AG04450 (cell line): ENCODE results near the gene PDE3A. TPM values are rescaled to one million over a fixed set of nuclear protein-coding genes. Genes with fewer than 3 reads are reported as not detected.

Source experiments
- CTCF ChIA-PET: fragments of 300-600, 350-600 bp; formaldehyde crosslinking; extraction: SDS; loops from one replicate; lab custom pipeline; 2022; ENCODE audit warnings: antibody characterized with exemption, inconsistent platforms; lab: Charles Lee
- POLR2A ChIA-PET: fragments of 350-600 bp; formaldehyde crosslinking; extraction: SDS; loops from one replicate; lab custom pipeline; 2021; ENCODE audit warnings: antibody characterized with exemption, inconsistent platforms; lab: Yijun Ruan, JAX
- DNase-seq: peaks from one replicate; pipeline ENCODE4 v3.0.0-alpha.2; 2011; ENCODE audit warnings: low read depth, low spot score
- H3K27ac ChIP-seq: one replicate; pipeline ENCODE4 v1.5.1; 2012; ENCODE audit warnings: low read depth, low read length, control low read depth
- H3K27me3 ChIP-seq: one replicate; pipeline ENCODE4 v1.6.0; 2012; ENCODE audit warnings: low read length; ENCODE audit not compliant: control insufficient read depth, insufficient read depth
- H3K4me3 ChIP-seq: 2 replicates; pipeline ENCODE4 v1.5.1; 2011; ENCODE audit warnings: mild to moderate bottlenecking, low read depth, low read length, control low read depth
- H3K9me3 ChIP-seq: 2 replicates; pipeline ENCODE4 v1.5.1; 2012; ENCODE audit warnings: low read length; ENCODE audit not compliant: control insufficient read depth, insufficient read depth
- CTCF ChIP-seq: IDR thresholded peaks from 2 replicates; pipeline ENCODE4 v1.5.1; 2011; ENCODE audit warnings: low read depth, low read length, control low read depth, inconsistent platforms
- polyA plus RNA-seq: library from polyadenylated mRNA; depleted of rRNA; stranded (reverse); fragments of >200 nt; gene quantifications from 2 replicates; pipeline ENCODE4 v1.2.3, GENCODE V29; 2011

The PDE3A gene
- polyA plus RNA-seq, 1 experiment = 0.10 TPM

GRCh38 chr12:20367583-20368113 is 689 bp upstream of the PDE3A start:
- CTCF ChIA-PET = interaction anchor here (0.6 to 2.2 kb wide), 8 partner anchors 17 to 629 kb away, joined by 3 to 5 read pairs (median 3); no protein-coding TSS in a partner anchor

GRCh38 chr12:20368651-20369304 is 441 bp downstream of the PDE3A start:
- DNase-seq = no peak
- no peak overlapping the region for H3K27ac ChIP-seq
- H3K4me3 ChIP-seq = peak overlapping the region; percentile 69
- peaks cover 17% of the 10 kb centered on the region for H3K27me3 ChIP-seq
- no peaks in the 10 kb centered on the region for H3K9me3 ChIP-seq
- POLR2A ChIA-PET = no interaction called here
- TF ChIP-seq CTCF = no peak
- CTCF ChIA-PET = interaction anchor here (0.6 to 2.2 kb wide), 13 partner anchors 11 to 1557 kb away, joined by 3 to 12 read pairs (median 3); no protein-coding TSS in a partner anchor

More at GRCh38 chr12:20367583-20368113, 689 bp upstream of the PDE3A start:
- Histone ChIP-seq H3K4me3 (peak overlapping the region; percentile 69), H3K27me3 (peaks cover 15% of the 10 kb centered on the region), H3K9me3 (no peaks in the 10 kb centered on the region), H3K27ac (no peak overlapping the region)
- POLR2A ChIA-PET = no interaction called here
- no peak for TF ChIP-seq CTCF
- no peak for DNase-seq

GRCh38 chr12:20369305-20370013 is 1.1 kb downstream of the PDE3A start:
- DNase-seq = no peak
- H3K27me3 ChIP-seq = peaks cover 17% of the 10 kb centered on the region
- no peak overlapping the region for H3K27ac ChIP-seq
- H3K4me3 ChIP-seq = peak overlapping the region; percentile 69
- POLR2A ChIA-PET = no interaction called here
- CTCF ChIA-PET = interaction anchor here (0.6 to 2.2 kb wide), 7 partner anchors 11 to 719 kb away, joined by 3 to 6 read pairs (median 4); no protein-coding TSS in a partner anchor
- H3K9me3 ChIP-seq = no peaks in the 10 kb centered on the region
- no peak for TF ChIP-seq CTCF

- Histone ChIP-seq H3K27me3 (peaks cover 17% of the 10 kb centered on the region), H3K27ac (no peak overlapping the region), H3K9me3 (no peaks in the 10 kb centered on the region), H3K4me3 (peak overlapping the region; percentile 69)
- ChIA-PET CTCF (interaction anchor here (0.7 kb wide), 1 partner anchor 719 kb away, joined by 4 read pairs; no protein-coding TSS in a partner anchor), POLR2A (no interaction called here)
- TF ChIP-seq CTCF = no peak
- no peak for DNase-seq
These were observed 1.7 kb downstream of the PDE3A start for GRCh38 chr12:20370014-20370386.
